Vagina (tissue), 1 donor: Measurements from ENCODE around the gene TRIM49D1. TPM values are rescaled to one million over a fixed set of nuclear protein-coding genes. Genes with fewer than 3 reads are reported as not detected.

Experiments used
- small RNA-seq: library from RNA; depleted of rRNA; stranded (forward); fragments of <200 nt; gene quantifications from one replicate; pipeline ENCODE3, GENCODE V24; 2016
- total RNA-seq: library from RNA; depleted of rRNA; stranded (reverse); fragments of >200 nt; gene quantifications from one replicate; pipeline ENCODE4 v1.2.3, GENCODE V29; 2016

The TRIM49D1 gene
- total RNA-seq, 1 donor from 2014 or later, result not detected

Small RNAs within 50 kb of the gene (small RNA-seq; reads per million reads assigned to genes)
- not detected for gene AP004607.1

Other genes with a start within 250 kb of the TRIM49D1 start
- not detected for gene TRIM77, start 211.9 kb downstream of the TRIM49D1 start, total RNA-seq
- not detected for gene TRIM49, start 113.7 kb downstream of the TRIM49D1 start, total RNA-seq
- not detected for gene TRIM64B, start 43.8 kb downstream of the TRIM49D1 start, total RNA-seq
- not detected for gene TRIM49D2, start 1.8 kb upstream of the TRIM49D1 start, total RNA-seq
- gene TRIM64, start 43.8 kb upstream of the TRIM49D1 start, total RNA-seq, result not detected
- not detected for gene TRIM49C, start 108.9 kb upstream of the TRIM49D1 start, total RNA-seq
- gene UBTFL1, start 163.7 kb upstream of the TRIM49D1 start, total RNA-seq, result not detected
- gene NAALAD2, start 212.4 kb upstream of the TRIM49D1 start, total RNA-seq, result 0.98 TPM